Neutrophil (primary cell): ENCODE results near the gene ABCC4.

Source experiments
- H3K27ac ChIP-seq: fragments of 200-600 bp; sonication (generic); 2 replicates; pipeline ENCODE4 v1.5.1; 2016; ENCODE audit warnings: mild to moderate bottlenecking, moderate library complexity
- H3K27me3 ChIP-seq: fragments of 200-600 bp; sonication (generic); 2 replicates; pipeline ENCODE4 v1.6.0; 2016; ENCODE audit warnings: mild to moderate bottlenecking
- H3K36me3 ChIP-seq: fragments of 200-600 bp; sonication (generic); 2 replicates; pipeline ENCODE4 v1.5.1; 2017
- H3K4me1 ChIP-seq, 2 experiments: fragments of 200-600 bp in 1 of 2; sonication (generic) in 1 of 2; 1 replicate in 1 of 2; 2 replicates in 1 of 2; pipeline versions ENCODE4 v1.5.1 to v1.6.1; 2013 to 2016; ENCODE audit warnings: low read depth in 1 of 2, low read length in 1 of 2, mild to moderate bottlenecking in 1 of 2, moderate library complexity in 1 of 2; ENCODE audit not compliant: control insufficient read depth in 1 of 2, insufficient read depth in 1 of 2
- H3K4me3 ChIP-seq, 2 experiments: fragments of 200-600 bp in 1 of 2; sonication (generic) in 1 of 2; 1 replicate in 1 of 2; 2 replicates in 1 of 2; pipeline ENCODE4 v1.5.1; 2013 to 2016; ENCODE audit warnings: low read depth in 1 of 2, low read length in 1 of 2, mild to moderate bottlenecking in 1 of 2, moderate library complexity in 1 of 2
- H3K9me3 ChIP-seq: fragments of 200-600 bp; sonication (generic); 2 replicates; pipeline ENCODE4 v1.5.1; 2016
- CTCF ChIP-seq: fragments of 200-600 bp; sonication (generic); IDR thresholded peaks from 2 replicates; pipeline ENCODE4 v1.5.1; 2016; ENCODE audit warnings: antibody characterized with exemption

ABCC4 gene

GRCh38 chr13:95267662-95268342, 33.4 kb downstream of the ABCC4 start:
- Histone ChIP-seq H3K4me1 (peaks cover 0 to 6% of the 10 kb centered on the region in 2 experiments), H3K9me3 (no peaks in the 10 kb centered on the region), H3K36me3 (no peaks in the 10 kb centered on the region), H3K27me3 (no peaks in the 10 kb centered on the region), H3K27ac (no peak overlapping the region), H3K4me3 (no peak overlapping the region)
- TF ChIP-seq CTCF: no peak

- Histone ChIP-seq H3K27me3 (no peaks in the 10 kb centered on the region), H3K36me3 (no peaks in the 10 kb centered on the region), H3K27ac (no peak overlapping the region), H3K4me3 (no peak overlapping the region), H3K4me1 (no peaks in the 10 kb centered on the region), H3K9me3 (no peaks in the 10 kb centered on the region)
- no peak for TF ChIP-seq CTCF
These were observed 37.0 kb downstream of the ABCC4 start for GRCh38 chr13:95264225-95264624.

- Histone ChIP-seq H3K9me3 (no peaks in the 10 kb centered on the region), H3K4me1 (no peaks in the 10 kb centered on the region), H3K27me3 (no peaks in the 10 kb centered on the region), H3K27ac (no peak overlapping the region), H3K4me3 (no peak overlapping the region), H3K36me3 (no peaks in the 10 kb centered on the region)
- TF ChIP-seq CTCF: no peak
These were observed 38.3 kb downstream of the ABCC4 start for GRCh38 chr13:95262837-95263384.

GRCh38 chr13:95261956-95262355, 39.3 kb downstream of the ABCC4 start:
- no peak overlapping the region for H3K4me3 ChIP-seq
- no peaks in the 10 kb centered on the region for H3K9me3 ChIP-seq
- no peaks in the 10 kb centered on the region for H3K4me1 ChIP-seq
- no peak for TF ChIP-seq CTCF
- H3K27me3 ChIP-seq: no peaks in the 10 kb centered on the region
- no peak overlapping the region for H3K27ac ChIP-seq
- H3K36me3 ChIP-seq: no peaks in the 10 kb centered on the region

GRCh38 chr13:95260031-95260525, 41.2 kb downstream of the ABCC4 start:
- no peaks in the 10 kb centered on the region for H3K36me3 ChIP-seq
- no peak overlapping the region for H3K4me3 ChIP-seq
- no peak for TF ChIP-seq CTCF
- no peaks in the 10 kb centered on the region for H3K27me3 ChIP-seq
- no peaks in the 10 kb centered on the region for H3K4me1 ChIP-seq
- no peak overlapping the region for H3K27ac ChIP-seq
- no peaks in the 10 kb centered on the region for H3K9me3 ChIP-seq
